HepG2 (cell line): ENCODE data around the gene PRMT2.

Experiments
- CHCHD3 ChIP-seq: sonication (generic); formaldehyde crosslinking; IDR thresholded peaks from 2 replicates; pipeline ENCODE4 v1.8.0; 2022; ENCODE audit warnings: mild to moderate bottlenecking, missing genetic modification reagents, moderate library complexity
- ZNF564 ChIP-seq: sonication (generic); formaldehyde crosslinking; IDR thresholded peaks from 2 replicates; pipeline ENCODE4 v1.8.1; 2023; ENCODE audit warnings: mild to moderate bottlenecking, missing genetic modification reagents

DNA sequence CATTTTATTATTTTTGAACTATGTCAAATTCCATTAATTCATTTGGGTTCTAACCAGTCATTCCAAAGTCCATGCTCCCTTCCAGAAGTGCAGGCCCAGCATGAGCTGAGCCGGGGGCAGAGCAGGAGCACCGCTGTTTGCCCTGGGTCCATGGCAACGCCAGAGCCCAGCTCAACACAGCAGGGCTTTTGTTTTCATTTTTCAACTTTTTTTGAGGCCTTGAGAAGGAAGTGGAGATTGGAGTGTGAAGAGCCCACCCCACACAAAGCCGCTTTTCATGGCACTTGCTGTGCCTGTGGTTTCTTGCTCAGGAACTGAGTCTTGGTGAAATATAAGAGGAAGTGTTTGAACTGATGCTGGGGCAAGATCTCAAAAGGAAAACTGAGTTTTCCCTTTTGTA is 13.2 kb upstream of the PRMT2 start:
- no peak for TF ChIP-seq ZNF564 (CRISPR knock-in tag)
- TF ChIP-seq CHCHD3 (CRISPR knock-in tag) = no peak
